Ectodermal cell (in vitro differentiated cells): ENCODE data around the gene SEC24D.

Source experiments
- H3K27ac ChIP-seq: 2 replicates; pipeline ENCODE4 v1.7.0; 2013; ENCODE audit warnings: mild to moderate bottlenecking, low read depth, low read length; ENCODE audit not compliant: insufficient read depth, poor library complexity, severe bottlenecking
- H3K27me3 ChIP-seq: 2 replicates; pipeline ENCODE4 v1.7.0; 2013; ENCODE audit warnings: mild to moderate bottlenecking, low read length; ENCODE audit not compliant: insufficient read depth, control insufficient read depth, poor library complexity, severe bottlenecking
- H3K36me3 ChIP-seq: one replicate; pipeline ENCODE4 v1.7.0; 2013; ENCODE audit warnings: low read length; ENCODE audit not compliant: control insufficient read depth, insufficient read depth
- H3K4me1 ChIP-seq: one replicate; pipeline ENCODE4 v1.7.0; 2013; ENCODE audit warnings: low read length; ENCODE audit not compliant: control insufficient read depth, insufficient read depth
- H3K4me3 ChIP-seq: 2 replicates; pipeline ENCODE4 v1.7.0; 2013; ENCODE audit warnings: low read depth, low read length, control low read depth; ENCODE audit not compliant: insufficient read depth
- H3K9me3 ChIP-seq: 2 replicates; pipeline ENCODE4 v1.7.0; 2013; ENCODE audit warnings: mild to moderate bottlenecking, low read length, moderate library complexity; ENCODE audit not compliant: control insufficient read depth
- WGBS, 2 experiments: methylation state at CpG; one replicate each; pipeline ENCODE4 v1.1.7; 2013; ENCODE audit warnings: missing lambda C conversion rate in 2 of 2; 5-methylcytosine and 5-hydroxymethylcytosine counted together

Gene SEC24D

GRCh38 chr4:118774989-118775388 is 60.9 kb downstream of the SEC24D start:
- no peak overlapping the region for H3K27ac ChIP-seq
- H3K4me1 ChIP-seq: no peaks in the 10 kb centered on the region
- no peaks in the 10 kb centered on the region for H3K9me3 ChIP-seq
- 95 to 99% methylated on average over 3 of the region's 3 CpGs for WGBS, 2 experiments
- H3K4me3 ChIP-seq: no peak overlapping the region
- no peaks in the 10 kb centered on the region for H3K36me3 ChIP-seq
- H3K27me3 ChIP-seq: no peaks in the 10 kb centered on the region

GRCh38 chr4:118774321-118774720 is 61.6 kb downstream of the SEC24D start:
- Histone ChIP-seq H3K4me3 (no peak overlapping the region), H3K36me3 (no peaks in the 10 kb centered on the region), H3K9me3 (no peaks in the 10 kb centered on the region), H3K4me1 (no peaks in the 10 kb centered on the region), H3K27me3 (no peaks in the 10 kb centered on the region), H3K27ac (no peak overlapping the region)
- WGBS, 2 experiments: 88 to 93% methylated on average over 1 of the region's 1 CpG

- Histone ChIP-seq H3K4me3 (no peak overlapping the region), H3K4me1 (no peaks in the 10 kb centered on the region), H3K27ac (no peak overlapping the region), H3K27me3 (no peaks in the 10 kb centered on the region), H3K36me3 (no peaks in the 10 kb centered on the region), H3K9me3 (no peaks in the 10 kb centered on the region)
- WGBS, 2 experiments: 78 to 87% methylated on average over 1 to 2 of the region's 2 CpGs
These were observed 62.5 kb downstream of the SEC24D start for GRCh38 chr4:118773429-118773792.

GRCh38 chr4:118772767-118773428 is 63.0 kb downstream of the SEC24D start:
- no peaks in the 10 kb centered on the region for H3K4me1 ChIP-seq
- 90 to 95% methylated on average over 3 of the region's 3 CpGs for WGBS, 2 experiments
- H3K9me3 ChIP-seq: no peaks in the 10 kb centered on the region
- no peak overlapping the region for H3K27ac ChIP-seq
- H3K36me3 ChIP-seq: no peaks in the 10 kb centered on the region
- no peaks in the 10 kb centered on the region for H3K27me3 ChIP-seq
- no peak overlapping the region for H3K4me3 ChIP-seq

DNA sequence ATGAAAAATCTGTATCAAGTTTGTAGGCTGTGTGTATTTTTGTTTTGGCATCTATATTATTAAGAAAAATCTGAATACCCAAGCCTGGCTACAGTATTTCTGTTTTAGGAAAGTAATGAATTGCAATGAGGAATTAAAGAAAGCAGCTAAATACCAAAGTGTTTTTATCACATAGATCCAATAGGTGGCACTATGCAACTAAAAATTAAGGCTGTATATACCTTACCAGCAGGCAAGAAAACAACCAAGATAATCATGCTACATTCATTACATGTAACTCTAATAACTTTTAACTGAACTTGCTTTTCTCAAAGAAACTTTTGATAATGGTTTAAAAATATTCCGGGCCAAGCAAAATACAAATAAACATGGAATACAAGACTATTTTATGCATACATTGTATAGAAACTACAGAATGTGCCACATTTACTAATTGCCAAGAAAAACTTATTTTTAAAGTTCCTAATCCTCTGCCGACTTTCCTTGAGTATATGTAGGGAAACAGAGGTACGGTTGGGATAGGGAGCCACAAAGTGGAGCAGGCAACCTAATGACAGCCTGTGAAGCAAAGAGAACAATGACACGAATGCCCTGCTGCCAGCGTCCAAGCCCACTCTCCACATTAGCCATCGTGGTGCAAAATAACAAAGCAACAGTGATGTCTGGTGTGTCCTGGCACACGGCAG is 63.7 kb downstream of the SEC24D start:
- Histone ChIP-seq H3K36me3 (no peaks in the 10 kb centered on the region), H3K27ac (no peak overlapping the region), H3K4me1 (no peaks in the 10 kb centered on the region), H3K9me3 (no peaks in the 10 kb centered on the region), H3K4me3 (no peak overlapping the region), H3K27me3 (no peaks in the 10 kb centered on the region)
- 81 to 88% methylated on average over 6 of the region's 7 CpGs for WGBS, 2 experiments

GRCh38 chr4:118770741-118771187 is 65.2 kb downstream of the SEC24D start:
- H3K9me3 ChIP-seq: no peaks in the 10 kb centered on the region
- no peaks in the 10 kb centered on the region for H3K4me1 ChIP-seq
- no peak overlapping the region for H3K27ac ChIP-seq
- 89 to 99% methylated on average over 2 of the region's 2 CpGs for WGBS, 2 experiments
- no peaks in the 10 kb centered on the region for H3K27me3 ChIP-seq
- no peaks in the 10 kb centered on the region for H3K36me3 ChIP-seq
- H3K4me3 ChIP-seq: no peak overlapping the region

DNA sequence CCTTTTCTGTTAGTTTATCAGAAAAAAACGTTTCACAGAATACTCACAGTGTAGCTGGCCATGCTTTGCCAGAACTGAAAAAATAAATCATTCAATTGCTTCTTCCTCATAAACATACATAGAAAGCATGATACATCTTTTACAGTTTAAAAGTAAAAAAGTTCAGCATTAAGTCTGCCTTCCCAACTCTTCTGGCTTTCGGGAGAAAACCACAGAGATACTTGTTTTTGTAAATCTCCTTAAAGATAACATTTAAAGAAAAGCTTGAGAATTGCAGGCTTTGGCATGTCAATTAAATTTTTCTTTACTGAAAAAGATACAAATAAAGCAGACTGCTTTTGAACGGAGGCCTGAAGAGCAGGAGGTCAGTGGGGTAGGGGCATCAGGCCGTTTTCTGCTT is 66.8 kb downstream of the SEC24D start:
- no peak overlapping the region for H3K27ac ChIP-seq
- WGBS, 2 experiments: 88 to 91% methylated on average over 4 of the region's 4 CpGs

GRCh38 chr4:118767109-118767508 is 68.8 kb downstream of the SEC24D start:
- no peak overlapping the region for H3K27ac ChIP-seq
- no peak overlapping the region for H3K4me3 ChIP-seq
- no peaks in the 10 kb centered on the region for H3K4me1 ChIP-seq
- H3K9me3 ChIP-seq: no peaks in the 10 kb centered on the region
- H3K36me3 ChIP-seq: no peaks in the 10 kb centered on the region
- WGBS, 2 experiments: 93 to 96% methylated on average over 6 of the region's 6 CpGs
- H3K27me3 ChIP-seq: no peaks in the 10 kb centered on the region

More for the DNA sequence above, 66.8 kb downstream of the SEC24D start:
- Histone ChIP-seq H3K9me3 (no peaks in the 10 kb centered on the region), H3K27me3 (no peaks in the 10 kb centered on the region), H3K4me3 (no peak overlapping the region), H3K36me3 (no peaks in the 10 kb centered on the region), H3K4me1 (no peaks in the 10 kb centered on the region)

- WGBS, 2 experiments: 71 to 88% methylated on average over 1 of the region's 1 CpG
- Histone ChIP-seq H3K4me1 (no peaks in the 10 kb centered on the region), H3K4me3 (no peak overlapping the region), H3K27me3 (no peaks in the 10 kb centered on the region), H3K9me3 (no peaks in the 10 kb centered on the region), H3K27ac (no peak overlapping the region), H3K36me3 (no peaks in the 10 kb centered on the region)
These were observed 70.5 kb downstream of the SEC24D start for GRCh38 chr4:118765399-118765798.

- Histone ChIP-seq H3K9me3 (no peaks in the 10 kb centered on the region), H3K36me3 (no peaks in the 10 kb centered on the region), H3K27ac (no peak overlapping the region), H3K27me3 (no peaks in the 10 kb centered on the region), H3K4me3 (no peak overlapping the region), H3K4me1 (no peaks in the 10 kb centered on the region)
- 86 to 95% methylated on average over 1 to 2 of the region's 3 CpGs for WGBS, 2 experiments
These were observed 73.0 kb downstream of the SEC24D start for GRCh38 chr4:118762730-118763477.
